ENCODE results near the gene SLC22A15.

GRCh38 chr1:116104667-116105066, 128.4 kb downstream of the SLC22A15 start:
- TF ChIP-seq ZBTB1 (tag by site-specific recombination; IDR thresholded peaks at IDR 0.05) (no peak), HOXD13 (CRISPR knock-in tag; IDR thresholded peaks at IDR 0.05; ENCODE audit: borderline replicate concordance) (no peak), KLF8 (tag by site-specific recombination; IDR thresholded peaks at IDR 0.05) (no peak), ZNF558 (tag by site-specific recombination; IDR thresholded peaks at IDR 0.05) (no peak), ZBTB21 (tag by site-specific recombination; IDR thresholded peaks at IDR 0.05) (no peak)
- TF ChIP-seq, protein P1, sequence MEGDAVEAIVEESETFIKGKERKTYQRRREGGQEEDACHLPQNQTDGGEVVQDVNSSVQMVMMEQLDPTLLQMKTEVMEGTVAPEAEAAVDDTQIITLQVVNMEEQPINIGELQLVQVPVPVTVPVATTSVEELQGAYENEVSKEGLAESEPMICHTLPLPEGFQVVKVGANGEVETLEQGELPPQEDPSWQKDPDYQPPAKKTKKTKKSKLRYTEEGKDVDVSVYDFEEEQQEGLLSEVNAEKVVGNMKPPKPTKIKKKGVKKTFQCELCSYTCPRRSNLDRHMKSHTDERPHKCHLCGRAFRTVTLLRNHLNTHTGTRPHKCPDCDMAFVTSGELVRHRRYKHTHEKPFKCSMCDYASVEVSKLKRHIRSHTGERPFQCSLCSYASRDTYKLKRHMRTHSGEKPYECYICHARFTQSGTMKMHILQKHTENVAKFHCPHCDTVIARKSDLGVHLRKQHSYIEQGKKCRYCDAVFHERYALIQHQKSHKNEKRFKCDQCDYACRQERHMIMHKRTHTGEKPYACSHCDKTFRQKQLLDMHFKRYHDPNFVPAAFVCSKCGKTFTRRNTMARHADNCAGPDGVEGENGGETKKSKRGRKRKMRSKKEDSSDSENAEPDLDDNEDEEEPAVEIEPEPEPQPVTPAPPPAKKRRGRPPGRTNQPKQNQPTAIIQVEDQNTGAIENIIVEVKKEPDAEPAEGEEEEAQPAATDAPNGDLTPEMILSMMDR (tag by site-specific recombination; IDR thresholded peaks at IDR 0.05), result no peak
- TF ChIP-seq, protein P2, sequence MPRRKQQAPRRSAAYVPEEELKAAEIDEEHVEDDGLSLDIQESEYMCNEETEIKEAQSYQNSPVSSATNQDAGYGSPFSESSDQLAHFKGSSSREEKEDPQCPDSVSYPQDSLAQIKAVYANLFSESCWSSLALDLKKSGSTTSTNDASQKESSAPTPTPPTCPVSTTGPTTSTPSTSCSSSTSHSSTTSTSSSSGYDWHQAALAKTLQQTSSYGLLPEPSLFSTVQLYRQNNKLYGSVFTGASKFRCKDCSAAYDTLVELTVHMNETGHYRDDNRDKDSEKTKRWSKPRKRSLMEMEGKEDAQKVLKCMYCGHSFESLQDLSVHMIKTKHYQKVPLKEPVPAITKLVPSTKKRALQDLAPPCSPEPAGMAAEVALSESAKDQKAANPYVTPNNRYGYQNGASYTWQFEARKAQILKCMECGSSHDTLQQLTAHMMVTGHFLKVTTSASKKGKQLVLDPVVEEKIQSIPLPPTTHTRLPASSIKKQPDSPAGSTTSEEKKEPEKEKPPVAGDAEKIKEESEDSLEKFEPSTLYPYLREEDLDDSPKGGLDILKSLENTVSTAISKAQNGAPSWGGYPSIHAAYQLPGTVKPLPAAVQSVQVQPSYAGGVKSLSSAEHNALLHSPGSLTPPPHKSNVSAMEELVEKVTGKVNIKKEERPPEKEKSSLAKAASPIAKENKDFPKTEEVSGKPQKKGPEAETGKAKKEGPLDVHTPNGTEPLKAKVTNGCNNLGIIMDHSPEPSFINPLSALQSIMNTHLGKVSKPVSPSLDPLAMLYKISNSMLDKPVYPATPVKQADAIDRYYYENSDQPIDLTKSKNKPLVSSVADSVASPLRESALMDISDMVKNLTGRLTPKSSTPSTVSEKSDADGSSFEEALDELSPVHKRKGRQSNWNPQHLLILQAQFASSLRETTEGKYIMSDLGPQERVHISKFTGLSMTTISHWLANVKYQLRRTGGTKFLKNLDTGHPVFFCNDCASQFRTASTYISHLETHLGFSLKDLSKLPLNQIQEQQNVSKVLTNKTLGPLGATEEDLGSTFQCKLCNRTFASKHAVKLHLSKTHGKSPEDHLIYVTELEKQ (tag by site-specific recombination; IDR thresholded peaks at IDR 0.05; ENCODE audit: borderline replicate concordance), result no peak
- TF ChIP-seq, protein P3, sequence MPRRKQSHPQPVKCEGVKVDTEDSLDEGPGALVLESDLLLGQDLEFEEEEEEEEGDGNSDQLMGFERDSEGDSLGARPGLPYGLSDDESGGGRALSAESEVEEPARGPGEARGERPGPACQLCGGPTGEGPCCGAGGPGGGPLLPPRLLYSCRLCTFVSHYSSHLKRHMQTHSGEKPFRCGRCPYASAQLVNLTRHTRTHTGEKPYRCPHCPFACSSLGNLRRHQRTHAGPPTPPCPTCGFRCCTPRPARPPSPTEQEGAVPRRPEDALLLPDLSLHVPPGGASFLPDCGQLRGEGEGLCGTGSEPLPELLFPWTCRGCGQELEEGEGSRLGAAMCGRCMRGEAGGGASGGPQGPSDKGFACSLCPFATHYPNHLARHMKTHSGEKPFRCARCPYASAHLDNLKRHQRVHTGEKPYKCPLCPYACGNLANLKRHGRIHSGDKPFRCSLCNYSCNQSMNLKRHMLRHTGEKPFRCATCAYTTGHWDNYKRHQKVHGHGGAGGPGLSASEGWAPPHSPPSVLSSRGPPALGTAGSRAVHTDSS (tag by site-specific recombination; IDR thresholded peaks at IDR 0.05), result no peak
